ENCODE data around the gene TTLL5.

TTLL5 gene

GRCh38 chr14:75864352-75864751 is 203.3 kb downstream of the TTLL5 start:
- Histone ChIP-seq H3K4me3 (replicated peaks; ENCODE audit: insufficient read depth, low read length) (no peak overlapping the region), H3K27me3 (ENCODE audit: insufficient read depth, poor library complexity, severe bottlenecking) (no peaks in the 10 kb centered on the region), H3K27ac (replicated peaks) (no peak overlapping the region)
- DNase-seq (ENCODE audit: low read depth in 1 of 2, low spot score in 1 of 2) = no peak
- TF ChIP-seq REST (IDR thresholded peaks at IDR 0.05; ENCODE audit: insufficient replicate concordance, low read depth) (no peak), CTCF (IDR thresholded peaks at IDR 0.05; ENCODE audit: insufficient read depth, low read length) (no peak), SPI1 (IDR thresholded peaks at IDR 0.05; ENCODE audit: borderline replicate concordance, low read depth) (no peak), POLR2AphosphoS5 (IDR thresholded peaks at IDR 0.05; ENCODE audit: low read depth) (no peak), GABPA (IDR thresholded peaks at IDR 0.05; ENCODE audit: low read depth) (no peak)

- TF ChIP-seq CTCF (IDR thresholded peaks at IDR 0.05; ENCODE audit: insufficient read depth, low read length) = no peak
- no peak for TF ChIP-seq SPI1 (IDR thresholded peaks at IDR 0.05; ENCODE audit: borderline replicate concordance, low read depth)
- no peak for TF ChIP-seq POLR2AphosphoS5 (IDR thresholded peaks at IDR 0.05; ENCODE audit: low read depth)
- TF ChIP-seq REST (IDR thresholded peaks at IDR 0.05; ENCODE audit: insufficient replicate concordance, low read depth) = no peak
- no peak for TF ChIP-seq GABPA (IDR thresholded peaks at IDR 0.05; ENCODE audit: low read depth)
- Histone ChIP-seq H3K27me3 (ENCODE audit: insufficient read depth, poor library complexity, severe bottlenecking) (no peaks in the 10 kb centered on the region), H3K4me3 (replicated peaks; ENCODE audit: insufficient read depth, low read length) (no peak overlapping the region), H3K27ac (replicated peaks) (no peak overlapping the region)
- no peak for DNase-seq (ENCODE audit: low read depth in 1 of 2, low spot score in 1 of 2)
Observed at GRCh38 chr14:75865531-75865930, 204.5 kb downstream of the TTLL5 start.

- Histone ChIP-seq H3K27me3 (ENCODE audit: insufficient read depth, poor library complexity, severe bottlenecking) (no peaks in the 10 kb centered on the region), H3K27ac (replicated peaks) (no peak overlapping the region), H3K4me3 (replicated peaks; ENCODE audit: insufficient read depth, low read length) (no peak overlapping the region)
- TF ChIP-seq GABPA (IDR thresholded peaks at IDR 0.05; ENCODE audit: low read depth) = no peak
- TF ChIP-seq SPI1 (IDR thresholded peaks at IDR 0.05; ENCODE audit: borderline replicate concordance, low read depth) = no peak
- no peak for TF ChIP-seq CTCF (IDR thresholded peaks at IDR 0.05; ENCODE audit: insufficient read depth, low read length)
- TF ChIP-seq REST (IDR thresholded peaks at IDR 0.05; ENCODE audit: insufficient replicate concordance, low read depth) = no peak
- TF ChIP-seq POLR2AphosphoS5 (IDR thresholded peaks at IDR 0.05; ENCODE audit: low read depth) = no peak
- DNase-seq (ENCODE audit: low read depth in 1 of 2, low spot score in 1 of 2) = no peak
Observed at GRCh38 chr14:75866970-75867369, 205.9 kb downstream of the TTLL5 start.
